Neural cell (in vitro differentiated cells): ENCODE measurements around the gene PCBP4. TPM values are rescaled to one million over a fixed set of nuclear protein-coding genes. Genes with fewer than 3 reads are reported as not detected.

ENCODE experiments used
- H2AFZ ChIP-seq: fragments of 200-600, 300-800 bp; sonication (generic), shearing (Covaris generic); 2 replicates; pipeline ENCODE4 v1.6.0; 2014; ENCODE audit warnings: low read depth, mild to moderate bottlenecking, antibody characterized with exemption, low read length, moderate library complexity
- H3F3A ChIP-seq: fragments of 200-600 bp; shearing (Covaris generic); 2 replicates; pipeline ENCODE4 v1.6.1; 2016; ENCODE audit warnings: mild to moderate bottlenecking, moderate library complexity, mixed read lengths, antibody characterized with exemption, low read length; ENCODE audit not compliant: insufficient read depth, poor library complexity, severe bottlenecking
- H3K27ac ChIP-seq: fragments of 200-600, 300-800 bp; sonication (generic), shearing (Covaris generic); 2 replicates; pipeline ENCODE4 v1.5.1; 2014; ENCODE audit warnings: mild to moderate bottlenecking, low read length, moderate library complexity
- H3K27me3 ChIP-seq: fragments of 300-800, 200-600 bp; sonication (generic), shearing (Covaris generic); 2 replicates; pipeline ENCODE4 v1.6.0; 2014; ENCODE audit warnings: mild to moderate bottlenecking, low read depth, low read length, moderate library complexity; ENCODE audit not compliant: insufficient read depth
- H3K36me3 ChIP-seq: fragments of 300-800, 200-600 bp; sonication (generic), shearing (Covaris generic); 2 replicates; pipeline ENCODE4 v1.5.1; 2014; ENCODE audit warnings: mild to moderate bottlenecking, antibody characterized with exemption, low read length, moderate library complexity; ENCODE audit not compliant: insufficient read depth
- H3K4me2 ChIP-seq: fragments of 300-800, 200-600 bp; sonication (generic), shearing (Covaris generic); 2 replicates; pipeline ENCODE4 v1.6.0; 2014; ENCODE audit warnings: mild to moderate bottlenecking, low read length
- H3K4me3 ChIP-seq: fragments of 300-800, 200-600 bp; sonication (generic), shearing (Covaris generic); 2 replicates; pipeline ENCODE4 v1.5.1; 2014; ENCODE audit warnings: mild to moderate bottlenecking, low read length, moderate library complexity
- H3K79me2 ChIP-seq: fragments of 200-600 bp; shearing (Covaris generic); replicated peaks from 2 replicates; pipeline ENCODE4 v1.6.0; 2014; ENCODE audit warnings: mild to moderate bottlenecking, low read length, moderate library complexity; ENCODE audit not compliant: insufficient read depth
- H3K9ac ChIP-seq: fragments of 300-800, 200-600 bp; sonication (generic), shearing (Covaris generic); 2 replicates; pipeline ENCODE4 v1.6.1; 2016; ENCODE audit warnings: mild to moderate bottlenecking, low read length, mixed read lengths
- H3K9me2 ChIP-seq: fragments of 200-600 bp; shearing (Covaris generic); 2 replicates; pipeline ENCODE4 v1.6.1; 2016; ENCODE audit warnings: mild to moderate bottlenecking, low read length, mixed read lengths; ENCODE audit not compliant: insufficient read depth
- H3K9me3 ChIP-seq: fragments of 200-600, 300-800 bp; sonication (generic), shearing (Covaris generic); 2 replicates; pipeline ENCODE4 v1.6.1; 2016; ENCODE audit warnings: mild to moderate bottlenecking, mixed run types, low read length, moderate library complexity, mixed read lengths
- H4K20me1 ChIP-seq: fragments of 200-600 bp; shearing (Covaris generic); 2 replicates; pipeline ENCODE4 v1.6.1; 2016; ENCODE audit warnings: mild to moderate bottlenecking, mixed run types; ENCODE audit not compliant: insufficient read depth
- CTCF ChIP-seq: fragments of 450-650 bp; IDR thresholded peaks from 2 replicates; pipeline ENCODE4 v1.5.1; 2014; ENCODE audit warnings: antibody characterized with exemption, mild to moderate bottlenecking, moderate library complexity; ENCODE audit not compliant: poor library complexity, severe bottlenecking
- EP300 ChIP-seq: fragments of 450-650 bp; conservative IDR thresholded peaks from 2 replicates; pipeline ENCODE4 v1.6.1; 2014; ENCODE audit warnings: antibody characterized with exemption, mild to moderate bottlenecking, moderate library complexity; ENCODE audit not compliant: poor library complexity, severe bottlenecking
- EZH2 ChIP-seq: fragments of 200-600, 300-800 bp; shearing (Covaris generic), sonication (generic); IDR thresholded peaks from 2 replicates; pipeline ENCODE4 v1.6.1; 2014; ENCODE audit warnings: antibody characterized with exemption, low read length, borderline replicate concordance, mild to moderate bottlenecking; ENCODE audit not compliant: insufficient read depth, poor library complexity, severe bottlenecking
- MXI1 ChIP-seq: fragments of 450-650 bp; conservative IDR thresholded peaks from 2 replicates; pipeline ENCODE4 v1.6.1; 2014; ENCODE audit warnings: antibody characterized with exemption, mild to moderate bottlenecking; ENCODE audit not compliant: poor library complexity, severe bottlenecking
- POLR2AphosphoS5 ChIP-seq: IDR thresholded peaks from 2 replicates; pipeline ENCODE4 v1.6.1; 2012
- RAD21 ChIP-seq: fragments of 450-650 bp; conservative IDR thresholded peaks from 2 replicates; pipeline ENCODE4 v1.6.1; 2014; ENCODE audit warnings: antibody characterized with exemption, mild to moderate bottlenecking, moderate library complexity
- REST ChIP-seq: IDR thresholded peaks from 2 replicates; pipeline ENCODE4 v1.6.1; 2012; ENCODE audit warnings: borderline replicate concordance
- SMC3 ChIP-seq: fragments of 450-650 bp; conservative IDR thresholded peaks from 2 replicates; pipeline ENCODE4 v1.6.1; 2014; ENCODE audit warnings: antibody characterized with exemption, mild to moderate bottlenecking, moderate library complexity; ENCODE audit not compliant: poor library complexity
- TAF1 ChIP-seq: IDR thresholded peaks from 2 replicates; pipeline ENCODE4 v1.6.1; 2012; ENCODE audit warnings: low read depth
- polyA plus RNA-seq: library from polyadenylated mRNA; depleted of rRNA; stranded (reverse); fragments of >200 nt; gene quantifications from 2 replicates; pipeline ENCODE4 v1.2.3, GENCODE V29; 2014

PCBP4 gene
- polyA plus RNA-seq, 1 donor from 2014 or later: 251 TPM

- no peaks in the 10 kb centered on the region for H3K9me2 ChIP-seq
- no peaks in the 10 kb centered on the region for H3K79me2 ChIP-seq
- H3K4me3 ChIP-seq: no peak overlapping the region
- H4K20me1 ChIP-seq: no peaks in the 10 kb centered on the region
- H3K9me3 ChIP-seq: no peaks in the 10 kb centered on the region
- no peak overlapping the region for H3K4me2 ChIP-seq
- H3K27me3 ChIP-seq: no peaks in the 10 kb centered on the region
- TF ChIP-seq RAD21: no peak
- no peak for TF ChIP-seq CTCF
- TF ChIP-seq TAF1: no peak
- no peak for TF ChIP-seq REST
- TF ChIP-seq EZH2: no peak
- H3K27ac ChIP-seq: no peak overlapping the region
- H2AFZ ChIP-seq: no peak overlapping the region
- H3K9ac ChIP-seq: no peak overlapping the region
- no peaks in the 10 kb centered on the region for H3F3A ChIP-seq
- H3K36me3 ChIP-seq: no peaks in the 10 kb centered on the region
These were observed 47.4 kb upstream of the PCBP4 start for GRCh38 chr3:52014613-52015012.

GRCh38 chr3:52013802-52014598 is 46.7 kb upstream of the PCBP4 start:
- Histone ChIP-seq H3K9me2 (no peaks in the 10 kb centered on the region), H3K9ac (no peak overlapping the region), H3K27me3 (no peaks in the 10 kb centered on the region), H3F3A (no peaks in the 10 kb centered on the region), H3K9me3 (no peaks in the 10 kb centered on the region), H3K4me2 (no peak overlapping the region), H2AFZ (no peak overlapping the region), H3K36me3 (no peaks in the 10 kb centered on the region), H3K4me3 (no peak overlapping the region), H4K20me1 (no peaks in the 10 kb centered on the region), H3K27ac (no peak overlapping the region), H3K79me2 (no peaks in the 10 kb centered on the region)
- TF ChIP-seq REST: no peak
- TF ChIP-seq POLR2AphosphoS5: no peak
- TF ChIP-seq SMC3: no peak
- TF ChIP-seq EZH2: no peak
- no peak for TF ChIP-seq RAD21
- TF ChIP-seq MXI1: no peak
- TF ChIP-seq EP300: no peak
- TF ChIP-seq TAF1: no peak
- TF ChIP-seq CTCF: no peak
